Pancreas (tissue), 10 donors: ENCODE measurements around the gene IL12RB2. TPM values are rescaled to one million over a fixed set of nuclear protein-coding genes. Genes with fewer than 3 reads are reported as not detected.
A peak's percentile ranks its signal among the peaks of the same experiment; 100 is the strongest.

Experiments
- ATAC-seq, 4 donors: fragments of 200-7000 bp; cut with Tn5 transposase; one replicate each; pipeline versions ENCODE4 v1.8.0 to v1.9.1; 2020; ENCODE audit warnings: mild to moderate bottlenecking in 4 of 4, moderate library complexity in 4 of 4
- DNase-seq, 6 donors: peaks; one replicate each; pipeline ENCODE4 v3.0.0-alpha.2; 2020
- FAIRE-seq: peaks from 2 replicates; lab custom pipeline; 2012; peaks lifted over from hg19 to GRCh38; lab: Jason Lieb, UNC
- H3K27ac ChIP-seq, 4 donors: fragments of 200-600 bp; sonication (generic); 1 replicate in 3 of 4; 2 replicates in 1 of 4; pipeline versions ENCODE4 v1.5.0 to v1.8.0; 2020
- H3K27me3 ChIP-seq, 4 donors: fragments of 200-600 bp; one replicate each; pipeline ENCODE4 v1.8.0; 2021
- H3K36me3 ChIP-seq, 3 donors: fragments of 200-600 bp; sonication (generic) in 1 of 3; one replicate each; pipeline versions ENCODE4 v1.5.0 to v1.8.0; 2020 to 2021
- H3K4me1 ChIP-seq, 3 donors: fragments of 200-600 bp; one replicate each; pipeline ENCODE4 v1.8.0; 2021
- H3K4me3 ChIP-seq, 4 donors: fragments of 200-600 bp; sonication (generic) in 2 of 4; one replicate each; pipeline versions ENCODE4 v1.5.0 to v1.8.0; 2020 to 2021
- H3K9me3 ChIP-seq, 4 donors: fragments of 200-600 bp; one replicate each; pipeline ENCODE4 v1.8.0; 2021
- CTCF ChIP-seq, 4 donors: fragments of 200-600 bp; sonication (generic) in 3 of 4; IDR thresholded peaks; one replicate each; pipeline versions ENCODE4 v1.5.0 to v1.8.0; 2021; ENCODE audit warnings: antibody characterized with exemption in 4 of 4
- WGBS, 2 donors: extraction: QIAGEN DNeasy Blood & Tissue Kit; methylation state at CpG; one replicate each; pipeline ENCODE4 v1.1.7; 2013; 5-methylcytosine and 5-hydroxymethylcytosine counted together
- intact Hi-C, 3 donors: fragments of 100-400 bp; cut with DNase I; formaldehyde crosslinking; loops; one replicate each; pipeline versions ENCODE4 v1.11.1 to v1.14.2; 2022
- polyA plus RNA-seq, 2 donors: library from polyadenylated mRNA; stranded (reverse); fragments of 200-250 nt; gene quantifications; one replicate each; pipeline ENCODE4 v1.2.3, GENCODE V29; 2013
- total RNA-seq, 6 donors: library from RNA; stranded (reverse); fragmentation: NEBNext Ultra II Directional in 4 of 6; extraction: Animal tissue kit (Norgen Biotek cat#: 25700) in 4 of 6; gene quantifications; one replicate each; pipeline versions ENCODE4 v1.2.1 to v1.2.4, GENCODE V29; 2021 to 2023
- donor health status: healthy with polysubstance abuse.
- donor health status: DM: no; HTN: no; CAD: no; lungs with moderate emphysema.
- donor health status: DM: no; HTN: no; CAD: no.
- donor health status: control.
- donor health status: control.
- donor health status: Bipolar disorder and iron deficiency.
- donor health status: DM: yes; HTN: yes; CAD: no.
- donor health status: DM: no; HTN: no; CAD: no.
- donor health status: DM: no; HTN: no; CAD: no.
- donor health status: DM: yes; HTN: yes; CAD: no.

IL12RB2 gene
- total and polyA plus RNA-seq, 8 donors, result 0.65 to 5.0 (median 2.7) TPM

- H3K4me3 ChIP-seq, result no peak overlapping the region
- no peak for TF ChIP-seq CTCF (IDR thresholded peaks at IDR 0.05)
- no peaks in the 10 kb centered on the region for H3K4me1 ChIP-seq
- no peak overlapping the region for H3K27ac ChIP-seq
- DNase-seq (no peak), ATAC-seq (no peak), FAIRE-seq (no peak)
- no peaks in the 10 kb centered on the region for H3K36me3 ChIP-seq
- H3K27me3 ChIP-seq, result no peaks in the 10 kb centered on the region
- intact Hi-C loops, result no loop called here
- H3K9me3 ChIP-seq, result no peaks in the 10 kb centered on the region
- WGBS, 2 donors, result 97 to 99% methylated on average over 5 of the region's 5 CpGs
These were observed 54.0 kb downstream of the IL12RB2 start for GRCh38 chr1:67361641-67362040.

- no peaks in the 10 kb centered on the region for H3K9me3 ChIP-seq
- no peak for TF ChIP-seq CTCF (IDR thresholded peaks at IDR 0.05)
- H3K36me3 ChIP-seq, result no peaks in the 10 kb centered on the region
- WGBS, 2 donors, result 35 to 39% methylated on average over 8 of the region's 8 CpGs
- H3K4me3 ChIP-seq, result no peak overlapping the region
- intact Hi-C loops, result no loop called here
- no peaks in the 10 kb centered on the region for H3K27me3 ChIP-seq
- no peak overlapping the region for H3K27ac ChIP-seq
- H3K4me1 ChIP-seq, result no peaks in the 10 kb centered on the region
- DNase-seq, result peak; percentile 19 to 74 (median 51)
- ATAC-seq, result peak in 2 of 4 donors; percentile 43 to 58
- FAIRE-seq, result no peak
These were observed 59.8 kb downstream of the IL12RB2 start for GRCh38 chr1:67367370-67368045.

- no peaks in the 10 kb centered on the region for H3K9me3 ChIP-seq
- H3K4me1 ChIP-seq, result no peaks in the 10 kb centered on the region
- 69 to 76% methylated on average over 1 of the region's 1 CpG for WGBS, 2 donors
- no peak for FAIRE-seq
- TF ChIP-seq CTCF (IDR thresholded peaks at IDR 0.05), result no peak
- no peak for ATAC-seq
- H3K27ac ChIP-seq, result no peak overlapping the region
- intact Hi-C loops, result no loop called here
- no peaks in the 10 kb centered on the region for H3K36me3 ChIP-seq
- H3K27me3 ChIP-seq, result no peaks in the 10 kb centered on the region
- no peak overlapping the region for H3K4me3 ChIP-seq
- no peak for DNase-seq
These were observed 60.4 kb downstream of the IL12RB2 start for GRCh38 chr1:67368046-67368514.

GRCh38 chr1:67371043-67371442 lies 63.4 kb downstream of the IL12RB2 start:
- H3K9me3 ChIP-seq, result no peaks in the 10 kb centered on the region
- no peak for DNase-seq
- no peak overlapping the region for H3K27ac ChIP-seq
- H3K4me1 ChIP-seq, result no peaks in the 10 kb centered on the region
- no peak for FAIRE-seq
- intact Hi-C loops, result no loop called here
- no peak for TF ChIP-seq CTCF (IDR thresholded peaks at IDR 0.05)
- WGBS, 2 donors, result 94 to 98% methylated on average over 2 of the region's 2 CpGs
- H3K27me3 ChIP-seq, result no peaks in the 10 kb centered on the region
- no peaks in the 10 kb centered on the region for H3K36me3 ChIP-seq
- peak in 1 of 4 donors; percentile 29 for ATAC-seq
- H3K4me3 ChIP-seq, result no peak overlapping the region

- DNase-seq, result no peak
- no peaks in the 10 kb centered on the region for H3K9me3 ChIP-seq
- no peaks in the 10 kb centered on the region for H3K27me3 ChIP-seq
- intact Hi-C loops, result no loop called here
- no peak overlapping the region for H3K27ac ChIP-seq
- no peaks in the 10 kb centered on the region for H3K4me1 ChIP-seq
- WGBS, 2 donors, result 82 to 89% methylated on average over 5 of the region's 5 CpGs
- TF ChIP-seq CTCF (IDR thresholded peaks at IDR 0.05), result no peak
- no peaks in the 10 kb centered on the region for H3K36me3 ChIP-seq
- no peak for FAIRE-seq
- no peak for ATAC-seq
- H3K4me3 ChIP-seq, result no peak overlapping the region
These were observed 64.0 kb downstream of the IL12RB2 start for GRCh38 chr1:67371681-67372080.
